Kidney (tissue), 14 donors: ENCODE data around the gene PBX3. TPM values are rescaled to one million over a fixed set of nuclear protein-coding genes. Genes with fewer than 3 reads are reported as not detected.

Experiments used
- DNase-seq, 5 donors: peaks; one replicate each; pipeline ENCODE4 v3.0.0-alpha.2; 2013 to 2020
- FAIRE-seq: peaks from 2 replicates; lab custom pipeline; 2012; peaks lifted over from hg19 to GRCh38; lab: Jason Lieb, UNC
- H3K27ac ChIP-seq, 2 donors: one replicate each; pipeline ENCODE4 v1.7.0; 2013; ENCODE audit warnings: low read depth in 2 of 2, low read length in 2 of 2, inconsistent platforms in 1 of 2
- H3K27me3 ChIP-seq: one replicate; pipeline ENCODE4 v1.7.1; 2013; ENCODE audit warnings: low read length, inconsistent platforms; ENCODE audit not compliant: control insufficient read depth, insufficient read depth
- H3K36me3 ChIP-seq, 3 donors: one replicate each; pipeline versions ENCODE4 v1.7.0 to v1.7.1; 2013; ENCODE audit warnings: low read length in 3 of 3, control low read depth in 1 of 3, inconsistent platforms in 1 of 3; ENCODE audit not compliant: insufficient read depth in 3 of 3, control insufficient read depth in 2 of 3
- H3K4me1 ChIP-seq, 3 donors: one replicate each; pipeline versions ENCODE4 v1.7.0 to v1.7.1; 2013; ENCODE audit warnings: low read length in 3 of 3, inconsistent platforms in 1 of 3, low read depth in 1 of 3; ENCODE audit not compliant: control insufficient read depth in 2 of 3, insufficient read depth in 2 of 3
- H3K4me3 ChIP-seq, 3 donors: one replicate each; pipeline versions ENCODE4 v1.7.0 to v1.8.1; 2013; ENCODE audit warnings: low read length in 3 of 3, control low read depth in 1 of 3, inconsistent platforms in 1 of 3
- H3K9ac ChIP-seq, 3 donors: one replicate each; pipeline versions ENCODE4 v1.7.0 to v1.7.1; 2013; ENCODE audit warnings: low read length in 3 of 3, control low read depth in 1 of 3, inconsistent platforms in 1 of 3
- H3K9me3 ChIP-seq, 3 donors: one replicate each; pipeline versions ENCODE4 v1.7.0 to v1.7.1; 2013; ENCODE audit warnings: low read length in 3 of 3, control low read depth in 1 of 3, inconsistent platforms in 1 of 3; ENCODE audit not compliant: control insufficient read depth in 2 of 3, insufficient read depth in 1 of 3
- intact Hi-C: fragments of 100-400 bp; cut with DNase I; formaldehyde crosslinking; loops from one replicate; pipeline ENCODE4 v1.11.1; 2022
- polyA plus RNA-seq: library from polyadenylated mRNA; stranded (reverse); fragments of 350-450 nt; fragmentation: Illumina TruSeq; extraction: RNeasy Lipid Tissue Mini Kit (QIAGEN cat#74804); gene quantifications from one replicate; pipeline ENCODE4 v1.2.3, GENCODE V29; 2014; ENCODE audit warnings: low read depth, low replicate concordance; ENCODE audit not compliant: insufficient read depth
- total RNA-seq: library from RNA; stranded (reverse); fragmentation: NEBNext Ultra II Directional; extraction: Animal tissue kit (Norgen Biotek cat#: 25700); gene quantifications from one replicate; pipeline ENCODE4 v1.2.1, GENCODE V29; 2021
- TF ChIP-seq, protein P1 (sequence below): IDR thresholded peaks from 3 replicates; pipeline ENCODE4 v1.5.1; 2012; ENCODE audit warnings: mild to moderate bottlenecking, moderate library complexity, borderline replicate concordance; ENCODE audit not compliant: insufficient read depth; ENCODE audit errors: extremely low read depth
- donor health status: control.
- donor health status: control.
- donor health status: control.
- donor health status: control.
- donor health status: control.
- donor health status: DM: yes; HTN: yes; CAD: no.
- donor health status: Normal renal cell carcinoma (clear cell type).

The PBX3 gene
- total and polyA plus RNA-seq, 2 donors from 2014 or later: 10.2 to 23.6 TPM

DNA sequence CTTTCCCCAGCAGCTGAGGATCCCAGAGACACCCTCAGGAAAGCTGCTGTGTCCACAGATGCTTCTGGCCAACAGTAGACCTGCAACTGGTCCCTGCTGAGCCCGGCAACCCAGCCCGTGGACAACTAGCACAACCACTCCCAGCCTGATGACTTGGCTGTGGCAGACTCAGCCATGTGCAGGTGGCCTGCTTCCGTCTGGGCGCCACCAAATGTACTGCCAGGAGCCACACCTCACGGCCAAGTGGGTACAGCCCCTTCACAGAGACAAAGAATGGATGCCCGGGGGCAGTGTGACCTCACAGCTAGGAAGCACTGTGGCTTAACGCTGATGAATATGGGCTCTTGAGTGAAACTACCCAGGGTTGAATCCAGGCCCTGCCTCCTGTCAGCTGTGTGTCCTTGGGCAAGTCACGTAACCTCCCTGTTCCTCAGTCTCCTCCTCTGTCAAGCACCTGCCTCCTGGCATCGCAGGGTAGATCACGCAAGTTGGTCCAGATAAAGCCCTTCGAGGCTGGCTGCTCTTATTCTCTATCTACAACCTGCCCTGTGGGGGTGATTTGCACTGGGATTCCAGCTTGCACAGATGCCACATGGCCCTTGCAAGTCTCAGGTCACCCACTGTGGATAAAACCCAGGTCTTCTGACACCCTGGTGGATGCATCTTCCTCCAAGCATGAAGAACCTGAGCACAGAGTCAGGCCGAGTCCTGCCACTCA is 225.0 kb downstream of the PBX3 start:
- Histone ChIP-seq H3K4me1 (no peaks in the 10 kb centered on the region), H3K27ac (no peak overlapping the region), H3K27me3 (no peaks in the 10 kb centered on the region), H3K9ac (no peak overlapping the region), H3K36me3 (no peaks in the 10 kb centered on the region), H3K9me3 (peaks cover 0 to 3% (median 0%) of the 10 kb centered on the region in 3 donors), H3K4me3 (no peak overlapping the region)
- FAIRE-seq: no peak
- TF ChIP-seq, protein P1, sequence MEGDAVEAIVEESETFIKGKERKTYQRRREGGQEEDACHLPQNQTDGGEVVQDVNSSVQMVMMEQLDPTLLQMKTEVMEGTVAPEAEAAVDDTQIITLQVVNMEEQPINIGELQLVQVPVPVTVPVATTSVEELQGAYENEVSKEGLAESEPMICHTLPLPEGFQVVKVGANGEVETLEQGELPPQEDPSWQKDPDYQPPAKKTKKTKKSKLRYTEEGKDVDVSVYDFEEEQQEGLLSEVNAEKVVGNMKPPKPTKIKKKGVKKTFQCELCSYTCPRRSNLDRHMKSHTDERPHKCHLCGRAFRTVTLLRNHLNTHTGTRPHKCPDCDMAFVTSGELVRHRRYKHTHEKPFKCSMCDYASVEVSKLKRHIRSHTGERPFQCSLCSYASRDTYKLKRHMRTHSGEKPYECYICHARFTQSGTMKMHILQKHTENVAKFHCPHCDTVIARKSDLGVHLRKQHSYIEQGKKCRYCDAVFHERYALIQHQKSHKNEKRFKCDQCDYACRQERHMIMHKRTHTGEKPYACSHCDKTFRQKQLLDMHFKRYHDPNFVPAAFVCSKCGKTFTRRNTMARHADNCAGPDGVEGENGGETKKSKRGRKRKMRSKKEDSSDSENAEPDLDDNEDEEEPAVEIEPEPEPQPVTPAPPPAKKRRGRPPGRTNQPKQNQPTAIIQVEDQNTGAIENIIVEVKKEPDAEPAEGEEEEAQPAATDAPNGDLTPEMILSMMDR: no peak
- no peak for DNase-seq
- intact Hi-C loops: no loop called here

DNA sequence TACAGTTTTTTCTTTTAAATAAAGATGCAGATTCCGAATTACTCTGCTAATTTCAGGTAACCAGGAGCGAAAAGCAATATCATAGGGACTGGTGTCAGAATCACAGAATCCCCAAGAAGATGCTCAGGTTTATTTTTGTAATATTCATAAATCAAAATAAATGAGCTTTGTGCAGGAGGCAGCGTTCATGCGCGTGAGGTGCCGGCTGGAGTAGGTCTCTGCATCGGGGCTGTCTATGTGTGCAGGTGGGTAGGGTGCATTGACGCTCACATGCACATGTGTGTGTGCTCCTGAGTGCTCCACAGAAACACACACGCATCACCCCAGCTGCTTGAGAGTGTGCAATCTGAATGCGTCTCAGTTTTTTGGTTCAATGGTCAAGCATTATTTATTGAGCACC is 226.4 kb downstream of the PBX3 start:
- intact Hi-C loops: no loop called here
- no peak for DNase-seq
- no peak overlapping the region for H3K4me3 ChIP-seq
- peaks cover 0 to 3% (median 0%) of the 10 kb centered on the region in 3 donors for H3K9me3 ChIP-seq
- no peak for FAIRE-seq
- H3K9ac ChIP-seq: no peak overlapping the region
- TF ChIP-seq, protein P1: no peak
- H3K4me1 ChIP-seq: no peaks in the 10 kb centered on the region
- no peaks in the 10 kb centered on the region for H3K36me3 ChIP-seq
- H3K27ac ChIP-seq: no peak overlapping the region
- H3K27me3 ChIP-seq: no peaks in the 10 kb centered on the region

DNA sequence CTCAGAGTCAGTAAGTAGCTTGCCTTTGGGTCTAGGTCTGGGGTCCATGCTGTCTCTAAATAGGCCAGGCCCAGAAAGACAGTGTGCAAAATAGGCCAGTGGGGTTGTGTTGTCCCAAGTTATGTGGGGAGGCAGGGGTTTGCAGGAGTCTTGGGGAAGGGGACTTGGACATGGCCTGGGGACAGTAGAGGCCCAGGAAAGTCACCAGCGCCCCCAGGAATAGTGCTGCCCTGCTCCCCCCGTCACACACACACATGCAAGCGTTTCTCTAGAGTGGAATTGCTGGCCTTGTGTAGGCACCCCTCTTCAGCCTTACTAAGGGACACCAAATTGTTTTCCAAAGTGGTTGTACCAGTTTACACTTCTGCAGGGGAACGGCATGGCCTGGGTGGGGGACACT is 227.5 kb downstream of the PBX3 start:
- Histone ChIP-seq H3K27ac (no peak overlapping the region), H3K36me3 (no peaks in the 10 kb centered on the region), H3K4me3 (no peak overlapping the region), H3K9me3 (peaks cover 2 to 3% (median 2%) of the 10 kb centered on the region in 3 donors), H3K27me3 (no peaks in the 10 kb centered on the region), H3K4me1 (no peaks in the 10 kb centered on the region), H3K9ac (no peak overlapping the region)
- intact Hi-C loops: no loop called here
- FAIRE-seq (no peak), DNase-seq (no peak)
- TF ChIP-seq, protein P1: no peak

- TF ChIP-seq, protein P1: no peak
- peaks cover 2 to 3% (median 2%) of the 10 kb centered on the region in 3 donors for H3K9me3 ChIP-seq
- intact Hi-C loops: no loop called here
- no peak for FAIRE-seq
- DNase-seq: no peak
- H3K36me3 ChIP-seq: no peaks in the 10 kb centered on the region
- no peak overlapping the region for H3K4me3 ChIP-seq
- H3K4me1 ChIP-seq: no peaks in the 10 kb centered on the region
- H3K9ac ChIP-seq: no peak overlapping the region
- H3K27ac ChIP-seq: no peak overlapping the region
- no peaks in the 10 kb centered on the region for H3K27me3 ChIP-seq
Measured at GRCh38 chr9:125977223-125977622, 230.1 kb downstream of the PBX3 start.
